ENCODE data around the gene SPATS2L. TPM values are rescaled to one million over a fixed set of nuclear protein-coding genes. Genes with fewer than 3 reads are reported as not detected.

Gene SPATS2L
- polyA plus RNA-seq, 1 experiment, result 243 TPM

GRCh38 chr2:200297100-200297499 lies 9.4 kb upstream of the SPATS2L start:
- TF ChIP-seq, protein P1, sequence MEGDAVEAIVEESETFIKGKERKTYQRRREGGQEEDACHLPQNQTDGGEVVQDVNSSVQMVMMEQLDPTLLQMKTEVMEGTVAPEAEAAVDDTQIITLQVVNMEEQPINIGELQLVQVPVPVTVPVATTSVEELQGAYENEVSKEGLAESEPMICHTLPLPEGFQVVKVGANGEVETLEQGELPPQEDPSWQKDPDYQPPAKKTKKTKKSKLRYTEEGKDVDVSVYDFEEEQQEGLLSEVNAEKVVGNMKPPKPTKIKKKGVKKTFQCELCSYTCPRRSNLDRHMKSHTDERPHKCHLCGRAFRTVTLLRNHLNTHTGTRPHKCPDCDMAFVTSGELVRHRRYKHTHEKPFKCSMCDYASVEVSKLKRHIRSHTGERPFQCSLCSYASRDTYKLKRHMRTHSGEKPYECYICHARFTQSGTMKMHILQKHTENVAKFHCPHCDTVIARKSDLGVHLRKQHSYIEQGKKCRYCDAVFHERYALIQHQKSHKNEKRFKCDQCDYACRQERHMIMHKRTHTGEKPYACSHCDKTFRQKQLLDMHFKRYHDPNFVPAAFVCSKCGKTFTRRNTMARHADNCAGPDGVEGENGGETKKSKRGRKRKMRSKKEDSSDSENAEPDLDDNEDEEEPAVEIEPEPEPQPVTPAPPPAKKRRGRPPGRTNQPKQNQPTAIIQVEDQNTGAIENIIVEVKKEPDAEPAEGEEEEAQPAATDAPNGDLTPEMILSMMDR (IDR thresholded peaks at IDR 0.05; ENCODE audit: insufficient read depth, low read depth, low read length), result no peak
- Histone ChIP-seq H3K36me3 (ENCODE audit: control insufficient read depth, insufficient read depth, low read length) (no peaks in the 10 kb centered on the region), H3K4me3 (ENCODE audit: low read depth, low read length) (no peak overlapping the region), H3K27me3 (ENCODE audit: control insufficient read depth, insufficient read depth, low read length) (no peaks in the 10 kb centered on the region)
- ChIA-PET CTCF (no interaction called here), POLR2A (no interaction called here)
- DNase-seq (ENCODE audit: low read depth), result no peak

GRCh38 chr2:200297989-200298388 lies 8.5 kb upstream of the SPATS2L start:
- no peak overlapping the region for H3K4me3 ChIP-seq (ENCODE audit: low read depth, low read length)
- no peaks in the 10 kb centered on the region for H3K36me3 ChIP-seq (ENCODE audit: control insufficient read depth, insufficient read depth, low read length)
- DNase-seq (ENCODE audit: low read depth), result no peak
- CTCF ChIA-PET, result no interaction called here
- no peaks in the 10 kb centered on the region for H3K27me3 ChIP-seq (ENCODE audit: control insufficient read depth, insufficient read depth, low read length)
- POLR2A ChIA-PET, result no interaction called here
- TF ChIP-seq, protein P1 (IDR thresholded peaks at IDR 0.05; ENCODE audit: insufficient read depth, low read depth, low read length), result no peak

- H3K27me3 ChIP-seq (ENCODE audit: control insufficient read depth, insufficient read depth, low read length), result no peaks in the 10 kb centered on the region
- TF ChIP-seq, protein P1 (IDR thresholded peaks at IDR 0.05; ENCODE audit: insufficient read depth, low read depth, low read length), result no peak
- H3K36me3 ChIP-seq (ENCODE audit: control insufficient read depth, insufficient read depth, low read length), result no peaks in the 10 kb centered on the region
- no peak overlapping the region for H3K4me3 ChIP-seq (ENCODE audit: low read depth, low read length)
- DNase-seq (ENCODE audit: low read depth), result no peak
- CTCF ChIA-PET, result interaction anchor here (0.9 kb wide), 1 partner anchor 12 kb away, joined by 3 read pairs; no protein-coding TSS in a partner anchor
- POLR2A ChIA-PET, result no interaction called here
These were observed 7.7 kb upstream of the SPATS2L start for GRCh38 chr2:200298816-200299215.

DNA sequence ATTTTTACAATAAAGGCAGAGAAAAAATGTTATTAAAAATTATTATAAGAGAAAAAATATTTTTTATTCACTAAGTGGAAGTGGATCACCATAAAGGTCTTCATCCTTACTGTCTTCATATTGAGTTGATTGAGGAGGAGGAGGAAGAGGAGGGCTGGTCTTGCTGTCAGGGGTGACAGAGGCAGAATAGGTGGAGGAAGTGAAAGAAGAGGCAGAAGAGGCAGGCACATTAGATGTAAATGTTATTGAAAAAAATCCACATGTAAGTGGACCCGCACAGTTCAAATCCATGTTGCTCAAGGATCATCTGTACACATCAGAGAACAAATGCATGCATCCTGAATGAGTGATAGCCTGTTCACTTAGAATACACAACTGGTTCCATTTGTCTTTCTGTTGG lies 6.4 kb upstream of the SPATS2L start:
- ChIA-PET CTCF (no interaction called here), POLR2A (no interaction called here)
- TF ChIP-seq, protein P1 (IDR thresholded peaks at IDR 0.05; ENCODE audit: insufficient read depth, low read depth, low read length), result no peak
- H3K36me3 ChIP-seq (ENCODE audit: control insufficient read depth, insufficient read depth, low read length), result no peaks in the 10 kb centered on the region
- H3K4me3 ChIP-seq (ENCODE audit: low read depth, low read length), result no peak overlapping the region
- no peak for DNase-seq (ENCODE audit: low read depth)
- no peaks in the 10 kb centered on the region for H3K27me3 ChIP-seq (ENCODE audit: control insufficient read depth, insufficient read depth, low read length)

DNA sequence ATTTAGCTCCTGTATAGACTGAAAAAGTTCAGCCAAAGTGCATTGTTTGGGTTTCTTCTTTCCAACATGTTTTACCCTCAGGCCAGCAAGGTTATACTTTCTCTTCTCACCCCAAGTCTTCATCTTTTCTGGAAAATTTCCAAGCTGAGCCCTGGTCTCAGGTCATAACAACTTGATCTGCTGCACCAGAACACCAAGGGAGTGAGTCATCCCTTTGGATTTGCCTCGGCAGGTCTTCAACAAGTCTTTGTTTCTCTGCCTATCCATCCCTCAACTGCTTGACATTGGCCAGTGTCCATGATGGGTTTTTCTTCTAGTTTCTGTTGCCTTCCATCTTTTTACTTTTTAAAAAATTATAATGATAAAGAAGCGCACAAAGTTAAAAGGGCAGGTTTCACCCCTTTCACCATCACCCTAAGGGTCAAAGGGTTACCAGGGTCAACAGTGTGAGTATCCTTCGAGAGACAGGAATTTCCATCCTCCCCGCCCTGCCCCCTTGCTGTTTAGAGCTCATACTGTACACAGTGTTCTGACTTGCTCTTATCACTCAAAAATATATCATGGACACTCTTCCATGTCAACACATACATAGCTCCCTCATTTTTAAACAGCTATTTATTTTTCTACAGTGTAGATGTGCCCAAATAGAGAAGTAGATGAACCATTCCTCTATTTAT lies 5.7 kb upstream of the SPATS2L start:
- ChIA-PET POLR2A (interaction anchor here (0.6 kb wide), 1 partner anchor 47 kb away, joined by 3 read pairs; no protein-coding TSS in a partner anchor), CTCF (interaction anchor here (0.7 to 1.2 kb wide), 2 partner anchors 47 to 316 kb away, joined by 3 read pairs; no protein-coding TSS in a partner anchor)
- Histone ChIP-seq H3K36me3 (ENCODE audit: control insufficient read depth, insufficient read depth, low read length) (no peaks in the 10 kb centered on the region), H3K4me3 (ENCODE audit: low read depth, low read length) (no peak overlapping the region), H3K27me3 (ENCODE audit: control insufficient read depth, insufficient read depth, low read length) (no peaks in the 10 kb centered on the region)
- DNase-seq (ENCODE audit: low read depth), result no peak
- TF ChIP-seq, protein P1 (IDR thresholded peaks at IDR 0.05; ENCODE audit: insufficient read depth, low read depth, low read length), result no peak
